ENCODE measurements around the gene TMBIM1.

Gene TMBIM1

DNA sequence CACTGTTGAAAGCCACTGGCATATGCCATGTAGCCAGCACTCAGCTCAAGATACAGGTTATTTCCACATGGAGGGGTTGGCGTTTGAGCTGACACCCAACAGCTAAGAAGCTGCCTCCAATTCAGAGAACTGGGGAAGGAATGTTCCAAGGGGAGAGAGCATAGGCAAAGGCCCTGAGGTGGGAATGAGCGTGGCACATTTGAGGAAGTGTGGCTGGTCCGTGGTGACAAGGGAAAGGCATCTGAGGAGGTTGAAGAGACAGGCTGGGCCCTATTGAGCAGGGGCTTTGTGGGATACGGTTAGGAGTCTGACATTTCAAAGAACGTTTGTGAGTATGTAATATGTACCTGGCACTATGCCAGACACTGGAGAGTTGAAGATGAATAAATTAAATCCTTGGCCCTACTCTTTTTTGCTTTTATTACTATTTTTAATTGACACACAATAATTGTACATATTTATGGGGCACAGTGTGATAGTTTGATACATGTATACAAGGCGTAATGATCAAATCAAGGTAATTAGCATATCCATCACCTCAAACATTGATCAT lies 27.6 kb upstream of the TMBIM1 start:
- Histone ChIP-seq H3K27me3 (ENCODE audit: insufficient read depth, poor library complexity, severe bottlenecking) (no peaks in the 10 kb centered on the region), H3K27ac (replicated peaks) (no peak overlapping the region), H3K4me3 (replicated peaks; ENCODE audit: insufficient read depth, low read length) (no peak overlapping the region)
- no peak for TF ChIP-seq CTCF (IDR thresholded peaks at IDR 0.05; ENCODE audit: insufficient read depth, low read length)
- TF ChIP-seq GABPA (IDR thresholded peaks at IDR 0.05; ENCODE audit: low read depth), result no peak
- TF ChIP-seq SPI1 (IDR thresholded peaks at IDR 0.05; ENCODE audit: borderline replicate concordance, low read depth), result peak; percentile 65; the same call in 1 of the 2 replicates
- TF ChIP-seq REST (IDR thresholded peaks at IDR 0.05; ENCODE audit: insufficient replicate concordance, low read depth), result no peak
- TF ChIP-seq POLR2AphosphoS5 (IDR thresholded peaks at IDR 0.05; ENCODE audit: low read depth), result no peak
- peak in 1 of 2 experiments; percentile 17 for DNase-seq (ENCODE audit: low read depth in 1 of 2, low spot score in 1 of 2)

- Histone ChIP-seq H3K4me3 (replicated peaks; ENCODE audit: insufficient read depth, low read length) (no peak overlapping the region), H3K27me3 (ENCODE audit: insufficient read depth, poor library complexity, severe bottlenecking) (no peaks in the 10 kb centered on the region), H3K27ac (replicated peaks) (no peak overlapping the region)
- no peak for DNase-seq (ENCODE audit: low read depth in 1 of 2, low spot score in 1 of 2)
- TF ChIP-seq GABPA (IDR thresholded peaks at IDR 0.05; ENCODE audit: low read depth) (no peak), CTCF (IDR thresholded peaks at IDR 0.05; ENCODE audit: insufficient read depth, low read length) (no peak), SPI1 (IDR thresholded peaks at IDR 0.05; ENCODE audit: borderline replicate concordance, low read depth) (no peak), REST (IDR thresholded peaks at IDR 0.05; ENCODE audit: insufficient replicate concordance, low read depth) (no peak), POLR2AphosphoS5 (IDR thresholded peaks at IDR 0.05; ENCODE audit: low read depth) (no peak)
Observed at GRCh38 chr2:218318241-218318640, 25.9 kb upstream of the TMBIM1 start.

DNA sequence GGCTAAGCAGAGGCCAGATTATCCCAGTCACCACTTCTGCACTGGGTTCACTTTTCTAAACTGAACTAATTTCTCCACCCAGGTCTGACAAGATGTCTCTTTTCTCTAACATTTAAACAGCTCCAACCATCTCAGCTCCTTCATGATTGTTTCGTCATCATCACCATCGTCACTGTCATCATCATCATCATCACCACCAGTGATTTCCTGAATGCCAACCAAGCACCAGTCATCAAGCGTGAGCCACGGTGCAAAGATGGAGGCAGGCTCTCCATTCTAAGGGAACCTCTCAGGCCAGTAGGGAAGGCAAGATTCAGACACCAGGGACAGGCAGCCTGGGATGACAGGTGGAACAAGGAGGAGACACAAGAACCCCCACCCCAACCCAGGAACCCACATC lies 25.5 kb upstream of the TMBIM1 start:
- TF ChIP-seq REST (IDR thresholded peaks at IDR 0.05; ENCODE audit: insufficient replicate concordance, low read depth), result no peak
- TF ChIP-seq POLR2AphosphoS5 (IDR thresholded peaks at IDR 0.05; ENCODE audit: low read depth), result no peak
- no peak for TF ChIP-seq CTCF (IDR thresholded peaks at IDR 0.05; ENCODE audit: insufficient read depth, low read length)
- no peak for TF ChIP-seq SPI1 (IDR thresholded peaks at IDR 0.05; ENCODE audit: borderline replicate concordance, low read depth)
- no peak for TF ChIP-seq GABPA (IDR thresholded peaks at IDR 0.05; ENCODE audit: low read depth)
- DNase-seq (ENCODE audit: low read depth in 1 of 2, low spot score in 1 of 2), result no peak
- Histone ChIP-seq H3K4me3 (replicated peaks; ENCODE audit: insufficient read depth, low read length) (no peak overlapping the region), H3K27me3 (ENCODE audit: insufficient read depth, poor library complexity, severe bottlenecking) (no peaks in the 10 kb centered on the region), H3K27ac (replicated peaks) (peak overlapping the region; percentile 86)

Data from HL-60 (cell line).